Nephron progenitor cell (in vitro differentiated cells): Measurements from ENCODE around the gene PITX3.

Source experiments
- DNase-seq: peaks from one replicate; pipeline ENCODE4 v3.0.0; 2021
- H3K27ac Mint-ChIP-seq: 2 replicates; pipeline ENCODE4 v1.8.0; 2021; ENCODE audit warnings: mild to moderate bottlenecking, moderate library complexity, mixed read lengths
- H3K27me3 Mint-ChIP-seq: 2 replicates; pipeline ENCODE4 v1.8.0; 2021; ENCODE audit warnings: mild to moderate bottlenecking, low read depth, mixed read lengths; ENCODE audit not compliant: poor library complexity
- H3K36me3 Mint-ChIP-seq: 2 replicates; pipeline ENCODE4 v1.8.0; 2021; ENCODE audit warnings: low read depth, mixed read lengths
- H3K4me1 Mint-ChIP-seq: 2 replicates; pipeline ENCODE4 v1.8.0; 2021; ENCODE audit warnings: mixed read lengths
- H3K4me3 Mint-ChIP-seq: 2 replicates; pipeline ENCODE4 v1.8.0; 2021; ENCODE audit warnings: mild to moderate bottlenecking, moderate library complexity, mixed read lengths
- H3K9me3 Mint-ChIP-seq: 2 replicates; pipeline ENCODE4 v1.8.0; 2021; ENCODE audit warnings: mild to moderate bottlenecking, moderate library complexity, mixed read lengths
- CTCF ChIP-seq: fragments of 200-600 bp; sonication (generic); IDR thresholded peaks from 2 replicates; pipeline ENCODE4 v1.5.0; 2021; ENCODE audit warnings: antibody characterized with exemption

PITX3 gene

GRCh38 chr10:102243309-102243708, 2.0 kb upstream of the PITX3 start:
- peaks cover 57% of the 10 kb centered on the region for H3K4me1 Mint-ChIP-seq
- H3K27ac Mint-ChIP-seq, result no peak overlapping the region
- peaks cover 55% of the 10 kb centered on the region for H3K27me3 Mint-ChIP-seq
- H3K9me3 Mint-ChIP-seq, result no peaks in the 10 kb centered on the region
- peak overlapping the region; percentile 42 for H3K4me3 Mint-ChIP-seq
- TF ChIP-seq CTCF, result no peak
- no peak for DNase-seq
- peaks cover 6% of the 10 kb centered on the region for H3K36me3 Mint-ChIP-seq

- TF ChIP-seq CTCF, result no peak
- peaks cover 47% of the 10 kb centered on the region for H3K4me1 Mint-ChIP-seq
- no peaks in the 10 kb centered on the region for H3K36me3 Mint-ChIP-seq
- DNase-seq, result no peak
- peaks cover 66% of the 10 kb centered on the region for H3K27me3 Mint-ChIP-seq
- no peaks in the 10 kb centered on the region for H3K9me3 Mint-ChIP-seq
- H3K4me3 Mint-ChIP-seq, result peak overlapping the region; percentile 82
- H3K27ac Mint-ChIP-seq, result no peak overlapping the region
Observed at GRCh38 chr10:102242118-102242485, 790 bp upstream of the PITX3 start.

- no peaks in the 10 kb centered on the region for H3K36me3 Mint-ChIP-seq
- no peaks in the 10 kb centered on the region for H3K9me3 Mint-ChIP-seq
- TF ChIP-seq CTCF, result no peak
- no peak for DNase-seq
- H3K27me3 Mint-ChIP-seq, result peaks cover 77% of the 10 kb centered on the region
- H3K4me1 Mint-ChIP-seq, result peaks cover 41% of the 10 kb centered on the region
- peak overlapping the region; percentile 82 for H3K4me3 Mint-ChIP-seq
- no peak overlapping the region for H3K27ac Mint-ChIP-seq
Observed at GRCh38 chr10:102241032-102241443, 274 bp downstream of the PITX3 start.

- TF ChIP-seq CTCF, result no peak
- peaks cover 81% of the 10 kb centered on the region for H3K27me3 Mint-ChIP-seq
- no peak overlapping the region for H3K27ac Mint-ChIP-seq
- peak overlapping the region; percentile 82 for H3K4me3 Mint-ChIP-seq
- no peaks in the 10 kb centered on the region for H3K9me3 Mint-ChIP-seq
- peaks cover 42% of the 10 kb centered on the region for H3K4me1 Mint-ChIP-seq
- no peaks in the 10 kb centered on the region for H3K36me3 Mint-ChIP-seq
- DNase-seq, result peak; percentile 39
Observed at GRCh38 chr10:102240467-102241031, 763 bp downstream of the PITX3 start.

- no peak for TF ChIP-seq CTCF
- DNase-seq, result no peak
- Mint-ChIP-seq H3K27me3 (peaks cover 96% of the 10 kb centered on the region), H3K27ac (no peak overlapping the region), H3K4me3 (no peak overlapping the region), H3K36me3 (no peaks in the 10 kb centered on the region), H3K9me3 (no peaks in the 10 kb centered on the region), H3K4me1 (peaks cover 51% of the 10 kb centered on the region)
Observed at GRCh38 chr10:102237711-102238252, 3.5 kb downstream of the PITX3 start.

- H3K27ac Mint-ChIP-seq, result no peak overlapping the region
- H3K9me3 Mint-ChIP-seq, result no peaks in the 10 kb centered on the region
- peaks cover 96% of the 10 kb centered on the region for H3K27me3 Mint-ChIP-seq
- no peaks in the 10 kb centered on the region for H3K36me3 Mint-ChIP-seq
- no peak for DNase-seq
- peaks cover 40% of the 10 kb centered on the region for H3K4me1 Mint-ChIP-seq
- TF ChIP-seq CTCF, result no peak
- H3K4me3 Mint-ChIP-seq, result no peak overlapping the region
Observed at GRCh38 chr10:102236006-102236405, 5.3 kb downstream of the PITX3 start.
